NCI-H2171 (cell line): Measurements from ENCODE around the gene LMNTD2.
"Not testable (repeated sequence)": the region's sequence is repeated elsewhere in the genome, so short reads cannot be mapped to it uniquely, and the experiment has no call there.

ENCODE experiments used
- DNase-seq: peaks from one replicate; lab custom pipeline; 2025; lab: John Stamatoyannopoulos, UW

The LMNTD2 gene

DNA sequence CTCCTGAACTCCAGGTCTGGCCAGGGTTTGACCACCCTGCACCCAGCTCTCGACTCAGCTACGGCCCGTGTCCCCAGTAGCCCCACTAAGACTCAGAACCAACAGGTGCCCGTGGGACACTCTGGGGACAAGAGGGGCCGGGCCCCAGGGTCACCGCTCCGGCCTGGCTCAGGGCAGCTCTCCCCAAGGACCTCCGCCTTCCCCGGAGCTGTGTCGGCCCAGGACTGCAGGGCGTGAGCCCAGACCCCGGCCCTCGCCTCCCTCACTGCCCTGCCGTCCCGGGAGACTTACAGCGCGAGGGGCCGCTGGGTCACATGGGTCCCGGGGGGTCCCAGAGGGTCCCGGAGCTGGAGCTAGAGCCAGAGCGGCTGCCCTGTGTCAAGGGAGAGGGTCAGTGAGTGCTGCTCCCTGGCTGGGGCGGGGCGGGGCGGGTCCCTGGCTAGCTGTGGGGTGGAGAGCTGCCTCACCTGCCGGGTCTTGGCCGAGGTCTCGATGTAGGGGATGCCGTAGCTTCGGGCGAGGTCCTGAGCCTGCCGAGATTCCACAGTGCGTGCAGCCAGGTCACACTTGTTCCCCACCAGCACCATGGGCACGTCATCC, 27.5 kb downstream of the LMNTD2 start:
- no peak for DNase-seq

DNA sequence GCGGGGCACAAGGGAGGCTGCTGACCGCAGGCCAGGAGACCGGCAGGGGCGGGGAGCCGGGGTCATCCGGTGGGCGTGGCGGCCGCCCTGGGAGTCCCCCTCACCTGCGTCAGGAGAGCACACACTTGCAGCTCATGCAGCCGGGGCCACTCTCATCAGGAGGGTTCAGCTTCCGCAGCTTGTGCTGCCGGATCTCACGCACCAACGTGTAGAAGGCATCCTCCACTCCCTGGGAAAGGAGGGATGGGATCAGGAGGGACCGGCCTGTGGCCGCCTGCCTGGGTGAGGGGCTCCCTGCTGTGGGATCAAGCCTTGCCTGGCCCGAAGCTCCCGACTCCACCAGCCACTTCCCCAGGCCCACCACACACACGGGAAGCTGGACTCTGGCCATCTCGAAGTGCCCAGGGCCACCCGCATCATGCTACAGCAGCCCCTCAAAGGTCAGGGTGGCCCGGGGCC, 28.0 kb downstream of the LMNTD2 start:
- DNase-seq, result no peak

- DNase-seq, result no peak
Measured at GRCh38 chr11:531919-532526, 28.5 kb downstream of the LMNTD2 start.

GRCh38 chr11:530960-531831, 29.3 kb downstream of the LMNTD2 start:
- no peak for DNase-seq

- DNase-seq, result no peak
Measured at GRCh38 chr11:529728-530411, 30.7 kb downstream of the LMNTD2 start.

DNA sequence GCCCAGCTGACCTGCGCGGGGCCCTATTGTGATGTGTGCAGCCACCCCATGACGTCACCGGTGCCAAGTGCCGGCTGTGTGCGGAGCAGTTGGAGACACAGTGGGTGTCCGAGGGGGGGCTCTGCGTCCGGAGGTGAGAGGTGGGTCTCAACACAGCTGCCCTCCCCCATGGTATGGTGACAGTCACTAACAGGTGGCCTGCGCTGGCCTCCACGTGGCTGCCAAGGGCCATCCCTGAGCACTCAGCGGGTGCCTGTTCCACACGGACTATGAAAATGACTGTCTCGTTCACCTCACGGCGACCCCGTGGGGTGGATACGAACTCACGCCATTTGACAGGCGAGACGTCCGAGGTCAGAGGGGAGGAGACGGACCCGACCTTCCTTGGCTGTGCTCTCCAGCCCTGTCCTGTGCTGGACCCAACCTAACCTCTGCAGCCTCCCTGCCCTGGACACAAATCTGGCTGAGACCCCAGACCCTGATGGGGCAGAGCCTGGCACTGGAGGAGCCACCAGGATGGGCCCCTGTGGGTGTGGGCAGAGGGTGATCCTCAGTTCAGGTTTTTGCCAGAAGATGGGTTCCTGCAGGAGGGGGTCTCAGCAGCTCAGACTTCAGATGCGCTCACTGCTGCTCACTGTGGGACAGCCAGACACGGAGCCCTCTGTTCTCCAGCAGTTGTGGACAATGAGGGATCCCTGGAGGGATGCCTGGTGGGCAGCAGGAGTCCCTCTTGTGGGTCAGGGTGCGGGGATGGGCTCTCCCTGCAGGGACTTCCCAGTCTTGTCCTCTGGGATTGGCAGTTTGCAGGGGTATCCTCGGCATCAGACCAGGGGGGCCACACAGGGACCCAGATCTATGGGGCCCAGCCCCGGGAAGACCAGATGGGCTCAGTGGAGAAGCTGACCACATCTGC, 31.5 kb downstream of the LMNTD2 start:
- DNase-seq, result no peak

DNA sequence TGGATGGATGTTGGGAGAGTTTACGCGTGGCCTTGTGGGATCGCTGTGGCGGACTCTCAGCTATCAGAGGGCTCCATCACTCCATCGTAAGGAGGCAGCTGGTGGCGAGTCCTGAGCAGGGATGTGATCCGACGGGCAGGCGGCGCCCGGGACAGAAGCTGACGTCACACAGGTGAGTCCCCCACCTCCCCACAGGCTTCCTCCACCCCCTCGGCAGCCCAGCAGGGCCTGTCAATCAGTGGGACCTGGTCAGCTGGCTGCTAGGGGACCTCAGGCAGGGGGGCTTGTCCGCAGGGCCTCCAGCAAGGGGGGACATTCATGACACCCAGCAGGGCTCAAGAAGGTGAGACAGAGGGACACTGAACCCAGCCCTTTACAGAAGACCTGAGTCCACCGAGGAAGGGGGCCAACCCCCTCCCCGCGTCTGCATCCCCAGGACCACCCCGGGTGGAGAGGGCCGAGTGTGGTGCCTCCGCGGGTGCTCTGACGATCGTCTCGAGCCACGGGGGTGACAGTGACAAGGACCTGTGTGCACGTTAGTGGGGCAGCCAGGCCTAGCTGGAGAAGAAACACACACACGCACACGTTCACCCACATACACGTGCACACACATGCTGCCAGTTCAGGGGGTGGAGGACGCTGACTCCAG, 32.2 kb downstream of the LMNTD2 start:
- no peak for DNase-seq

GRCh38 chr11:526192-526591, 34.3 kb downstream of the LMNTD2 start:
- no peak for DNase-seq

DNA sequence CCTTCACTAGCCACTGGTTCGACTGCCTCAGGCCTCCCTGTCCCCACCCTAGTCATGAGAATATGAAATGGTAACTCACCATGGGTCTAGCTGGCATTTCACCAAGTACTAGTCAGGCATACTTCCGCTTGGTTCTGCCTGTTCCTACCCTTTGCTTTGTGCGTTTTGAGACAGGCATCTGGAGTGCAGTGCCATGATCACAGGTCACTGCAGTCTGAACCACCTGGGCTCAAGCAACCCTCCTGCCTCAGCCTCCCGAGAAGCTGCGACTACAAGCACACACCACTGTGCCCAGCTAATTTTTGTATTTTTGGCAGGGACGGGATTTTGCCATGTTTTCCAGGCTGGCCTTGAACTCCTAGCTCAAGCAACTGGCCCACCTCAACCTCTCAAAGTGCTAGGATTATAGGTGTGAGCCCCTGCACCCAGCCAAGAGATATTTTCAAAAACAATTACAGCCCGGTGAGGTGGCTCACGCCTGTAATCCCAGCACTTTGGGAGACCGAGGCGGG, 39.3 kb downstream of the LMNTD2 start:
- no peak for DNase-seq

DNA sequence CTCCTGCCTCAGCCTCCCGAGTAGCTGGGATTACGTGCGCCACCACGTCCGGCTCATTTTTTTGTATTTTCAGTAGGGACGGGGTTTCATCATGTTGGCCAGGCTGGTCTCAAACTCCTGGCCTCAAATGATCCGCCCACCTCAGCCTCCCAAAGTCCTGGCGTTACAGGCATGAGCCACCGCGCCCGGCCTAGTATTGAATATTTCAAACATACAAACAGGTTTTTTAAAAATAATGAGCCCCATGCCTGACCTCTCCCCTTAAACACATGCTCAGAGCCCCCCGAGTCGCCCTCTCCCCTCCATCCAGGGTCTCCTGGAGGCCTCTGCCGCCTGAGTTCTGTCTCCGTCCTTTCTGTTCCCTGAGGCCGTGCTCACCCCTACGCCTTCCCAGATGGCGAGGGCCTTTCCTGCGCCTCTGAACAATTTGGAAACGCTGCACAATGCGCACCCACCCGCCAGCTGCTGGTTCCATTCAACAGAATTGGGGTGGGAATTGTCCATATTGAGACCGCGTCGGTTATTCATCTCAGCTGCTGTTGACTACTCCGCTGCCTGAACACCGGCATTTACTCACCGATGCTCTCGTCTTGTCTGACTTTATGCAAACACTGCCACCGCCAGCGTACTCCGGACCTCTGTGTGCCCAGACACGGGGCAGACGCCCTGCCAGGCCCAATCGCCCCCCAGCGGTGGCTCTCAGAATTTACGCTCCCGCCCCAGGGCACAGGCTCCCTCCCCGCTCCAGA, 39.9 kb downstream of the LMNTD2 start:
- DNase-seq, result no peak

- DNase-seq, result peak; percentile 48
Measured at GRCh38 chr11:518463-519202, 41.9 kb downstream of the LMNTD2 start.

DNA sequence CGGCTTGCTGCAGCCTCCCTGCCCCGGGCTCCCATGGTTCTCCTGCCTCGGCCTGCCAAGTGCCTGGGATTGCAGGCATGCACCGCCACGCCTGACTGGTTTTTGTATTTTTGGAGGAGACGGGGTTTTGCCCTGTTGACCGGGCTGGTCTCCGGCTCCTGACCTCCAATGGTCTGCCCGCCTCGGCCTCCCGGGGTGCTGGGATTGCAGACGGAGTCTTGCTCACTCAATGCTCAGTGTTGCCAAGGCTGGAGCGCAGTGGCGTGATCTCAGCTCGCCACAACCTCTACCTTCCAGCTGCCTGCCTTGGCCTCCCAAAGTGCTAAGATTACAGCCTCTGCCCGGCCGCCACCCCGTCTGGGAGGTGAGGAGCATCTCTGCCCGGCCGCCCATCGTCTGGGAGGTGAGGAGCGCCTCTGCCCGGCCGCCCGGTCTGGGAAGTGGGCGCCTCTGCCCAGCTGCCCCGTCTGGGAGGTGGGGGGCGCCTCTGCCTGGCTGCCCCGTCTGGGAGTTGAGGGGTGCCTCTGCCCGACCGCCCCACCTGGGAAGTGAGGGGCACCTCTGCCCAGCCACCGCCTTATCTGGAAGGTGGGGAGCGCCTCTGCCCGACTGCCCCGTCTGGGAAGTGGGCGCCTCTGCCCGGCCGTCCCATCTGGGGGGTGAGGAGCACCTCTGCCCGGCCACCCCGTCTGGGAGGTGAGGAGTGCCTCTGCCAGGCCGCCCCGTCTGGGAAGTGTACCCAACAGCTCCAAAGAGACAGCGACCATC, 43.4 kb downstream of the LMNTD2 start:
- not testable (repeated sequence) for DNase-seq

GRCh38 chr11:516400-516799, 44.1 kb downstream of the LMNTD2 start:
- no peak for DNase-seq

DNA sequence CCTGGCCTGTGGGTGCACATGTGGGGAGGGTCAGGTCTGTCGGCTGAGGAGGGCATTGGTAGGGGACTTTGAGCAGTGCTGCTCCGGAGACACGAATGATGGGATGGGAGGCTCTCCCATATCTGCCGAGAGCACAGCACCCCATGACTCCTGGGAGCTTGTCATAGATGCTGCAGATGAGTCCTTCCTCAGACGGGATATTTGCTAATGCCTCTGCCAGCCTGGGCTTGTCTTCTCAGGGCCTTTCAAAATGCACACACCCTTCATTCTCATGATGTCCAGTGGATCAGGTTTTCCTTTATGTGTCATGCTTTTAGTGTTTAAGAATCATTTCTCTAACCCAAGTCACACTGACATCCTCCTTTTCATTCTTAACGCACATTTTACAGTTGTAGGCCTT, 45.4 kb downstream of the LMNTD2 start:
- DNase-seq, result no peak

DNA sequence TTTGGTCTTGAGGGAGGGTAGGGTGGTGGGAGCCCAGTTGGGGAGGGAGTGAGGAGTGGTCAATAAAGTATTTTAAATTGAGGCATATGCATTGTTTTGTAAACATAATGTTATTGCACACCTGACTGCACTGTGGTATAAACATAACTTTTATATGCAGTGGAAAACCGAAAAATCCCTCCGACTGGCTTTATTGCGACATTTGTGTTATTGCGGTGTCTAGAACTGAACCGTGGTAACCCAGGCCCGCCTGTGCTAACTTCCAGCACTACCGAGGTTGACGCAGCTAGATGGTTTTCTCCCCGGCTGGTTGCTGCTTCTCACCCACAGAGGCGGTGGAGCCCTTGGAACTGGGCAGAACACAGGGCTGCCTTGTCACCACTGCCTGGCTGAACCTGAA, 45.9 kb downstream of the LMNTD2 start:
- no peak for DNase-seq

- no peak for DNase-seq
Measured at GRCh38 chr11:512761-513595, 47.6 kb downstream of the LMNTD2 start.

- no peak for DNase-seq
Measured at GRCh38 chr11:508956-509355, 51.6 kb downstream of the LMNTD2 start.
